Middle frontal gyrus (tissue), 1 donor: ENCODE results near the gene ANKRD33B.
"Not testable (repeated sequence)": the region's sequence is repeated elsewhere in the genome, so short reads cannot be mapped to it uniquely, and the experiment has no call there.

Experiments used
- DNase-seq: peaks from one replicate; pipeline ENCODE4 v3.0.0-alpha.2; 2015; ENCODE audit warnings: low spot score; ENCODE audit errors: extremely low spot score

The ANKRD33B gene

GRCh38 chr5:10536931-10537579 lies 26.8 kb upstream of the ANKRD33B start:
- DNase-seq = no peak

GRCh38 chr5:10537624-10538023 lies 26.2 kb upstream of the ANKRD33B start:
- DNase-seq = no peak

- no peak for DNase-seq
Measured at GRCh38 chr5:10538103-10538788, 25.6 kb upstream of the ANKRD33B start.

- no peak for DNase-seq
Measured at GRCh38 chr5:10538789-10539686, 24.8 kb upstream of the ANKRD33B start.

- DNase-seq = no peak
Measured at GRCh38 chr5:10539687-10539998, 24.2 kb upstream of the ANKRD33B start.

GRCh38 chr5:10540036-10540544 lies 23.8 kb upstream of the ANKRD33B start:
- DNase-seq = no peak

- no peak for DNase-seq
Measured at GRCh38 chr5:10540951-10541646, 22.8 kb upstream of the ANKRD33B start.

- DNase-seq = no peak
Measured at GRCh38 chr5:10542055-10542550, 21.8 kb upstream of the ANKRD33B start.

GRCh38 chr5:10543585-10544040 lies 20.3 kb upstream of the ANKRD33B start:
- DNase-seq = no peak

GRCh38 chr5:10545084-10545483 lies 18.8 kb upstream of the ANKRD33B start:
- DNase-seq = no peak

- no peak for DNase-seq
Measured at GRCh38 chr5:10546186-10546585, 17.7 kb upstream of the ANKRD33B start.

GRCh38 chr5:10548418-10549122 lies 15.3 kb upstream of the ANKRD33B start:
- DNase-seq = no peak

- DNase-seq = not testable (repeated sequence)
Measured at GRCh38 chr5:10549123-10549514, 14.8 kb upstream of the ANKRD33B start.

- no peak for DNase-seq
Measured at GRCh38 chr5:10550222-10550995, 13.5 kb upstream of the ANKRD33B start.

- DNase-seq = no peak
Measured at GRCh38 chr5:10551782-10552138, 12.1 kb upstream of the ANKRD33B start.

- DNase-seq = no peak
Measured at GRCh38 chr5:10552183-10553143, 11.4 kb upstream of the ANKRD33B start.

- no peak for DNase-seq
Measured at GRCh38 chr5:10553476-10553875, 10.4 kb upstream of the ANKRD33B start.

GRCh38 chr5:10555277-10555684 lies 8.6 kb upstream of the ANKRD33B start:
- DNase-seq = no peak
